Hindlimb muscle (tissue), 1 donor: Measurements from ENCODE around the gene RHBDD2. TPM values are rescaled to one million over a fixed set of nuclear protein-coding genes. Genes with fewer than 3 reads are reported as not detected.
"Not testable (repeated sequence)": the region's sequence is repeated elsewhere in the genome, so short reads cannot be mapped to it uniquely, and the experiment has no call there.

ENCODE experiments used
- DNase-seq: peaks from one replicate; pipeline ENCODE4 v3.0.0-alpha.2; 2013
- polyA plus RNA-seq: library from polyadenylated mRNA; unstranded; fragments of 120-200 nt; gene quantifications from one replicate; pipeline ENCODE4 v1.2.1, GENCODE V29; 2013; ENCODE audit not compliant: insufficient read length

The RHBDD2 gene
- polyA plus RNA-seq, 1 donor, result 20.7 TPM

- DNase-seq, result no peak
These were observed 10.5 kb downstream of the RHBDD2 start for GRCh38 chr7:75889223-75889825.

DNA sequence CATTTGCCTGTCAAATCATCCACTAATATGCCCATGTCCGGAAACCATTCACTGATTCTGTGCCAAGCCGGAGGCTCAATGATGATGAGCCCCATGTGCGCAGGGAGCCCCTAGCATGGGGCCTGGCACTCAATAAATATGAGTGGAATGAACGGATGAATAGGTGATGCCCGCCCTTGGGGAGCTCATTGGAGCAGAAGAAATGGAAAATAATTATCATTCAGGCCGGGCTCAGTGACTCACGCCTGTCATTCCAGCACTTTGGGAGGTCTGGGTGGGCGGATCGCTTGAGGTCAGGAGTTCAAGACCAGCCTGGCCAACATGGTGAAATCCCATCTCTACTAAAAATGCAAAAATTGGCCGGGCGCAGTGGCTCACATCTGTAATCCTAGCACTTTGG is 11.0 kb downstream of the RHBDD2 start:
- no peak for DNase-seq

DNA sequence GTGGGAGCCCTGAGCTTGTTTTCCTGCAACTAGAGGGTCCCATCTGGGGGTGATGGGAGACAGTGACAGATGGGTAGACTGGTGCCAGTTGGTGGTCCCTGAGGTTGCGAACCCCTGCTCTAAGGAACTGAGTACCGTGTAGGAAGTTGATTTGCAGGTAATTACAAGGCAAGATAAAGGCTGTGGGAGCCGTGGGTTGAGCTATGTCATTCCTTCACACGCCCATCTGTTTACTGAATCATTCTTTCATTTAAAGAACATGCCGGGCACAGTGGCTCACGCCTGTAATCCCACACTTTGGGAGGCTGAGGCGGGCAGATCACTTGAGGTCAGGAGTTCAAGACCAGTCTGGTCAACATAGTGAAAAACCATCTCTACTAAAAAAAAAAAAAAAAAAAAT is 12.4 kb downstream of the RHBDD2 start:
- DNase-seq, result not testable (repeated sequence)

GRCh38 chr7:75891815-75892411 is 13.1 kb downstream of the RHBDD2 start:
- no peak for DNase-seq

DNA sequence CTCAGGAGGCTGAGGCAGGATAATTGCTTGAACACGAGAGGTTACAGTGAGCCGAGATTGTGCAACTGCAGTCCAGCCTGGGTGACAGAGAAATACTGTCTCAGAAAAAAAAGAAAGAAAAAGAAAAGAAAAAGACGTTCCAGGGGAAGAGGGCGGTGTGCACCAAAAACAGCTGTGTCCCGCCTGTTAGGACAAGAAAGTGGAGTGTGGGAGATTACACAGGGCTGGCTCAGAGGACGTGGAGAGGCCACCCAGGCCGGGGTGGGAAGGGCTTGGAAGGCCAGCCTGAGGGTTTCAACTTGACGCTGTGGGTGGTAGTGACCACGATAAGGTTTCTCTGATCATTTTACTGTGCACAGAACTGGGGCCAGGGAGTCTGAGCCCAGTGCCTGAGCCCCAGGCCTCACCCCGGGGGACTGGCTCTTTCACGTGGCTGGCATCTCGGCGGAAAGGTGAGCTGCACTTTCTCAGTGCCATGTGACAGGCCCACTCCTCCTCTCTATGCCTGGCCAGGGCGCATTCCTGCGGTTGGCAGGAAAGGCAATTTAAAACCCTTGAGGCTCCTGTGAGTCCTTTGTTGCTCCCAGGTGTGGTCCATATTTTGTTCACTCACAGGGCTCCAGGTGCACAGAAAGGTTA is 13.9 kb downstream of the RHBDD2 start:
- DNase-seq, result peak; percentile 58

GRCh38 chr7:75896803-75897327 is 18.0 kb downstream of the RHBDD2 start:
- DNase-seq, result no peak

DNA sequence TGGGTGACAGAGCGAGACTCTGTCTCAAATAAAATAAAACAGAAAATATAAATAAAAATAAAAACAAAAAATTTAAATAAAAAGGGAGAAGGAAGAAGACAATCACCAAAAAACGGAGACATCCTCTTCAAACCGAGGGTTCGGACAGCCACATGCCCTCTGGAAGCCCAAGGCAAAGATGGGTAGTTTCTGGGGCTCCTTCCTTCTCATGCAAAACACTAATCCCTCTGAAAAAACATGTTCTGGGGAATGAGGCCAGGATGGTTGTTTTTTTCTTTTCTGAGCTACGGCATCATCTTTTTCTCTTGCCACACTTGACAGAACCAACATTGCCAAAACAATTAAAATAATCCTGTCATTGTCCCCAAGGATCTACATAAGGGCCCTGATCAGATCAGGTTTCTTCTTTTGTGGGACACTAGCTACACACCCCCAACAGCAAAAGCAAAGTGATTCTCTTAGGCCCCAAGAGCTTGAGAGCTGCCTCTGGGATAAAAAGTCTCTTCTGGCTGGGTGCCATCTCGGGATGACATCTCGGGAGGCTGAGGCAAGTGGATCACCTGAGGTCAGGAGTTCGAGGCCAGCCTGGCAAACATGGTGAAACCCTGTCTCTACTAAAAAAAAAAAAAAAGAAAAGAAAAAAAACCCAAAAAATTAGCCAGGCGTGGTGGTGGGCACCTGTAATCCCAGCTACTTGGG is 21.9 kb downstream of the RHBDD2 start:
- no peak for DNase-seq

GRCh38 chr7:75905785-75906604 is 27.2 kb downstream of the RHBDD2 start:
- no peak for DNase-seq

DNA sequence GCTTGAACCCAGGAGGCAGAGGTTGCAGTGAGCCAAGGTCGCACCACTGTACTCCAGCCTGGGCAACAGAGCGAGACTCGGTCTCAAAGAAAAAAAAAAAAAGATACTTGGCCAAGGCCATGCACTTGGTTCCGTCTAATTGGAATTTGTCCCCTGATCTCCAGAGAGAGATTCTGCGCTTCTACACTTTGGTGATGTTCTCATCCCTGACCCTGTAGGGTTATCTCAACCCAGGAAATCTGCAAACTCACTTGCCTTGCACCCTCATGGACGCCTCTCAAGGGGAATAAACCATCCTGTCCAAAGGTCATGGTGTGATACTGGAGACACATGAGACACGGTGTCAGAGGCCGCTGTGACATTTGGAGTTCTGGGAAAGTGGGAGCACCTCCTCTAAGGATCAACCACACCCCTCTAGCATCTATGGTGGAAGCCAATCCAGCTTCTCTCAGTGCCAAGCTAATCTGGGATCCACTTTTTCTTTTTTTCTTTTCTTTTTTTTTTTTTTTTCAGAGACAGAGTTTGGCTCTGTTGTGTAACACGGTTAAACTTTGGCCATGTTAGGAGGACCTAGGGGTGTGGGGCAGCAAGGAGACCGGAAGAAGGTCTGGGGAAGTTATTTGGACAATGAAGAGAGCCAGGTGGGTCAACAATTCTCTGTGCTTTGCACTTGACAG is 28.3 kb downstream of the RHBDD2 start:
- DNase-seq, result no peak

- DNase-seq, result not testable (repeated sequence)
These were observed 28.8 kb downstream of the RHBDD2 start for GRCh38 chr7:75907668-75908039.

- DNase-seq, result no peak
These were observed 30.8 kb downstream of the RHBDD2 start for GRCh38 chr7:75909521-75910132.

GRCh38 chr7:75911186-75911585 is 32.4 kb downstream of the RHBDD2 start:
- not testable (repeated sequence) for DNase-seq

GRCh38 chr7:75913437-75913836 is 34.6 kb downstream of the RHBDD2 start:
- DNase-seq, result no peak

GRCh38 chr7:75914169-75914654 is 35.4 kb downstream of the RHBDD2 start:
- no peak for DNase-seq

DNA sequence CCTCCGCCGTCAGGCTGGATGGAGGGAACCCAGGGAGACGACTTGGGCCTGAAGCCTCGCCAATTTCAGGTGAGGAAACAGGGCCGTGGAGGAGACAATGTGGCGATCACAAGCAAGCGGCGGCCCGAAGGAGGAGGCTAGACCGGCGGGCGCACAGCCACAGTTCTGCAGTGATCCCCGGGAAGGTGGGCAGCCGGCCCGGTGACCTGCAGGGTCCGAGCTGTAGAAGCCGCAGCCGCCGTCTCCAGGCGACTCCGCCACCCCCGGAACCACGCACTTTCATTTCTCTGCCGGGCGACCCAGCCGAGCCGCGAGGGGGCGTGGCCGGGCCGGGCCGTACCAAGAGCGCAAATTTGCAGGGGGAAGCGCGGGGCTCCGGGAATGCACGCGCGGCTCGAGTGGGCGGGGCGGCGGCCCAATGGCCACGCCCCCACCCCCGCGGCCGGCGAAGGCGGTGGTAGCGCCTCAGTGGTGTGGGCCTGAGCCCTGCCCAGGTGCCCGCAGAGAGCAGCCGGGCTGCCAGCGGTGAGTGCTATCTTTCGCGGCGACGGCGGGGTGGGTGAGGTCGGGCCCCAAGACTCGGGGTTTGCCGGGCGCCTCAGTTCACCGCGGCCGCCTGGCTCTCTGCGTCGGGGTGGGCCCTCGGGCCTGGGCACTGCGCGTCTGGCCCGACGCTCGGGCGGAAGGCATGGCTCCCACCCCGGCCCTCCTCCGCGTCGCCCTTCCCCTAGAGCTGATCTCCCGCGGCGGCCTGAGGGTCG is 36.0 kb downstream of the RHBDD2 start, which contains the start of gene POR:
TSS of gene POR (plus strand) at position 501 of the 761 bp plus-strand sequence. CDS start 38,847 bp downstream, outside the sequence.
- peak; percentile 95 for DNase-seq

- DNase-seq, result no peak
These were observed 36.8 kb downstream of the RHBDD2 start for GRCh38 chr7:75915416-75916156.

DNA sequence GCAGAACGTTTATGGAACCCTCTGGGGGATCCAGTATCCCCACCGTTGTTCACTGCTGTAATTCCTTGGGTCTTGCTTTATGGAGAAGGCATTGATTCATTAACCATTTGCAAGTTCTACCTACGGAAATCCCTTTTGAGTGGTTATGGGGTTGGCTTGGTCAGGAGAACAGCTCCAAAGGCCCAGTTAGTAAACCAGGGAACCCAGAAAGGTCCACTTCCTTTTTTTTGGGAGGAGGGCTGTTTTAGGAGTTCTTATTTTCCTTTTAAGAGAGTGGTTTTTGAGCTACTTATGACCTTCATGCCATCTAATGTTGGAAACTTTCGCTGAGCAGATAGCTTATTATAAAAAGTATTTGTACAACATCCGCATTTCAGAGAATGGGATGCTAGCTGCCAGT is 37.4 kb downstream of the RHBDD2 start:
- DNase-seq, result no peak

DNA sequence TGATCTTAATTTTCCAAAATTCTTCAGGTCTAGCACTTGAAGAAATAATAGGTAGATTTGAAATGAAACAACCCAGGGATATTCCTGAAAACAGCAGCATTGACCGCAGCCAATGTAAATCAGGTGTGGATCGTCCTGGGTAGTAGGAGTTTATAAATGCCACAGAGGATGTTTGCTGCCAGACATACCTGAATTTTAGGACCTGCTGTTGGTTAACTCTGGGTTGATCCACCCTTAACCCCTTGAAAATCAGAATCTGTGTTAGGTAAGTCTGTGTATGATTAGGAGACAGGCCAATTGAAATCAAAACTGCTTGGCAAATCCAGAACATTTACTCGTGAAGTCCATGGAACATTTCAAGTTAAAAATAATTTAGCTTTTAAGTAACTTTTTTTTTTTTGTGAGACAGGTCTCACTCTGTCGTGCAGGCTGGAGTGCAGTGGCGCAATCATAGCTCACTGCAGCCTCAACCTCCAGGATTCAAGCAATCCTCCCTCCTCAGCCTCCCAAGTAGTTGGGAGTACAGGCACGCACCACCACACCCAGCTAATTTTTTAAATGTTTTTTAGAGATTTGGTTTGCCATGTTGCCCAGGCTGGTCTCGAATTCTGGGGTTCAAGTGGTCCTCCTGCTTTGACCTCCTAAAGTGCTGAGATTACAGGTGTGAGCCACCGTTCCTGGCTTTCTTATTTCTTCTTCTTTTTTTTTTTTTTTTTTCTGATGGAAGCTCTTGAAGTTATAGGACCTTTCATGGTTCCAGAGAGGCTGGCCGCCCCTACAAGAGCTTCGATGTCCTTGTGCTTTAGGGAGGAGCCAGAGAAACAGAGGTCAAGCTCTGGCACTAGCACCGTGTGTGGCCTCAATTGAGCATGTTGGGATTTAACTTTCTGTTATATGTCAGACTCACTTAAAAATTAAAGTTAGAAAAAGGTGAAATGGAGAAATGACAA is 38.1 kb downstream of the RHBDD2 start:
- no peak for DNase-seq
